ENCODE measurements around the gene NAPA.
A peak's percentile ranks its signal among the peaks of the same experiment; 100 is the strongest.

Gene NAPA

DNA sequence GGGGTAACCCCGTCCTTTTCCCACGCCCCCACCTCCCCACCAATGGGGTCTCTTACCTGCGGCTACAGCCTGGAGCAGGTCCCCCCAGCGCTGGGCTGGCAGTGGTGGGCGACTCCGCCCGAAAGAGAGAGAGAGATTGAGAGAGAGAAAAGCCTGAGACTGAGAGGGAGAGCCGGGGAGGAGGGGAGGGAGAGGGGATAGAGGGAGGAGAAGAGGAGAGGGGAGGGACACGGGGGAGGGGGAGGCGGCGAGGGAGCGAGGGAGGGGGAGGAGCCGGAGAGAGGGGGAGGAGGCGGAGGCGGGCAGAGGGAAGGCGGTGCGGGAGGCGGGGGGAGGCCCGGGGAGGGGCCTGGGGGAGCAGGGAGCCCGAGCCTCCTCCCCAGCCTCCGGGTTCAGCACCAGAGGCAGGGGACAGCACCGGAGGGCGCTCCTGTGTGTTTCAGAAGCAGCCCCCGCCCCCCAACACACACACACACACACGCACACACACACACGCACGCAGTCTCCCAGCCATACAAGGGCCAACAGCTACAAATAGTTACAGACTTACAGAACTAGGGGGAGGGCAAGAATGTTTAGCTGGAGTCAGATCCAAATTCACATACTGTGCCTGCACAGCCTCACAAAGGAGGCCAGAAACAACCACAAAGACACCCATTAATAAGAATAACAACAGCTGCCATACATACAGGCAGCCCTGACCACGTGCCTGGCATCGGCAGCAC lies 43.0 kb downstream of the NAPA start, which contains the start of gene SLC8A2:
SLC8A2 (minus strand) TSS at position 161 of the 725 bp plus-strand sequence. CDS start 5,490 bp downstream, outside the sequence.
- Histone ChIP-seq H3K4me3 (ENCODE audit: low read length) (no peak within 1 kb of the TSS), H3K27ac (ENCODE audit: low read depth, low read length) (no peak within 1 kb of the TSS)

DNA sequence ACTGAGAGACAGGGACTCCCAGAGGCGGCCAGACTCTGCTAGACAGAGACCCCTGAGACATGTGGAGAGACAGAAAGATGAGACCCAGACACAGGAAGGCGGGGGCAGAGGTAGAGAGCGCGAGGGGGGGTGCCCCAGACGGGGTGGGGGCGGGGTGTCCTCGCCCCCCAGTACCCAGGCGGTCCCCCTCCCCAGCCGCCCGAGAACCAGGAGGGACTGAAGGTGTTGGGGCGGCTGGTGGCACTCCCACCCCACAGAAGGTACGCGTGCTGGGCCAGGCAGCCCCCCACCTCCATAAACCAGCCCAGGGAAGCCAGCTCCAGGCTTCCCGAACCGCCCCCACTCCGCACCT lies 43.5 kb downstream of the NAPA start:
- no peak for TF ChIP-seq EZH2phosphoT487 (IDR thresholded peaks at IDR 0.05; ENCODE audit: borderline replicate concordance, low read length)
- TF ChIP-seq, protein P1, sequence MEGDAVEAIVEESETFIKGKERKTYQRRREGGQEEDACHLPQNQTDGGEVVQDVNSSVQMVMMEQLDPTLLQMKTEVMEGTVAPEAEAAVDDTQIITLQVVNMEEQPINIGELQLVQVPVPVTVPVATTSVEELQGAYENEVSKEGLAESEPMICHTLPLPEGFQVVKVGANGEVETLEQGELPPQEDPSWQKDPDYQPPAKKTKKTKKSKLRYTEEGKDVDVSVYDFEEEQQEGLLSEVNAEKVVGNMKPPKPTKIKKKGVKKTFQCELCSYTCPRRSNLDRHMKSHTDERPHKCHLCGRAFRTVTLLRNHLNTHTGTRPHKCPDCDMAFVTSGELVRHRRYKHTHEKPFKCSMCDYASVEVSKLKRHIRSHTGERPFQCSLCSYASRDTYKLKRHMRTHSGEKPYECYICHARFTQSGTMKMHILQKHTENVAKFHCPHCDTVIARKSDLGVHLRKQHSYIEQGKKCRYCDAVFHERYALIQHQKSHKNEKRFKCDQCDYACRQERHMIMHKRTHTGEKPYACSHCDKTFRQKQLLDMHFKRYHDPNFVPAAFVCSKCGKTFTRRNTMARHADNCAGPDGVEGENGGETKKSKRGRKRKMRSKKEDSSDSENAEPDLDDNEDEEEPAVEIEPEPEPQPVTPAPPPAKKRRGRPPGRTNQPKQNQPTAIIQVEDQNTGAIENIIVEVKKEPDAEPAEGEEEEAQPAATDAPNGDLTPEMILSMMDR (IDR thresholded peaks at IDR 0.05; ENCODE audit: low read depth, low read length, poor library complexity, severe bottlenecking), result no peak
- Histone ChIP-seq H3K27me3 (ENCODE audit: control insufficient read depth, low read length) (peaks cover 34% of the 10 kb centered on the region), H3K27ac (ENCODE audit: low read depth, low read length) (no peak overlapping the region), H3F3A (ENCODE audit: control insufficient read depth, insufficient read depth) (no peaks in the 10 kb centered on the region), H3K9me3 (ENCODE audit: control insufficient read depth, insufficient read depth, low read length) (no peaks in the 10 kb centered on the region), H3K79me2 (ENCODE audit: control insufficient read depth, low read length) (no peaks in the 10 kb centered on the region), H3K4me2 (ENCODE audit: low read length) (peak overlapping the region; percentile 17; the same call in 1 of the 2 replicates), H3K36me3 (ENCODE audit: control insufficient read depth, low read length) (no peaks in the 10 kb centered on the region), H3K4me3 (ENCODE audit: low read length) (no peak overlapping the region), H3K4me1 (ENCODE audit: control insufficient read depth, low read length) (0 out of 2 replicates have a peak, but pooled peaks cover 3% of the 10 kb centered on the region), H4K20me1 (ENCODE audit: control insufficient read depth, insufficient read depth, low read depth, low read length) (no peaks in the 10 kb centered on the region), H3K9me2 (replicated peaks; ENCODE audit: control insufficient read depth, low read length) (no peaks in the 10 kb centered on the region)

More for the DNA sequence above, 43.0 kb downstream of the NAPA start, which contains the start of gene SLC8A2:
- no peaks in the 10 kb centered on the region for H3K9me2 ChIP-seq (replicated peaks; ENCODE audit: control insufficient read depth, low read length)
- no peaks in the 10 kb centered on the region for H3K36me3 ChIP-seq (ENCODE audit: control insufficient read depth, low read length)
- peak within 1 kb of the TSS; percentile 17; the same call in 1 of the 2 replicates for H3K4me2 ChIP-seq (ENCODE audit: low read length)
- H4K20me1 ChIP-seq (ENCODE audit: control insufficient read depth, insufficient read depth, low read depth, low read length), result no peaks in the 10 kb centered on the region
- no peak for TF ChIP-seq EZH2phosphoT487 (IDR thresholded peaks at IDR 0.05; ENCODE audit: borderline replicate concordance, low read length)
- TF ChIP-seq, protein P1 (IDR thresholded peaks at IDR 0.05; ENCODE audit: low read depth, low read length, poor library complexity, severe bottlenecking), result no peak
- no peaks in the 10 kb centered on the region for H3K9me3 ChIP-seq (ENCODE audit: control insufficient read depth, insufficient read depth, low read length)
- 0 out of 2 replicates have a peak, but pooled peaks cover 3% of the 10 kb centered on the region for H3K4me1 ChIP-seq (ENCODE audit: control insufficient read depth, low read length)
- H3F3A ChIP-seq (ENCODE audit: control insufficient read depth, insufficient read depth), result no peaks in the 10 kb centered on the region
- peaks cover 34% of the 10 kb centered on the region for H3K27me3 ChIP-seq (ENCODE audit: control insufficient read depth, low read length)
- H3K79me2 ChIP-seq (ENCODE audit: control insufficient read depth, low read length), result no peaks in the 10 kb centered on the region

DNA sequence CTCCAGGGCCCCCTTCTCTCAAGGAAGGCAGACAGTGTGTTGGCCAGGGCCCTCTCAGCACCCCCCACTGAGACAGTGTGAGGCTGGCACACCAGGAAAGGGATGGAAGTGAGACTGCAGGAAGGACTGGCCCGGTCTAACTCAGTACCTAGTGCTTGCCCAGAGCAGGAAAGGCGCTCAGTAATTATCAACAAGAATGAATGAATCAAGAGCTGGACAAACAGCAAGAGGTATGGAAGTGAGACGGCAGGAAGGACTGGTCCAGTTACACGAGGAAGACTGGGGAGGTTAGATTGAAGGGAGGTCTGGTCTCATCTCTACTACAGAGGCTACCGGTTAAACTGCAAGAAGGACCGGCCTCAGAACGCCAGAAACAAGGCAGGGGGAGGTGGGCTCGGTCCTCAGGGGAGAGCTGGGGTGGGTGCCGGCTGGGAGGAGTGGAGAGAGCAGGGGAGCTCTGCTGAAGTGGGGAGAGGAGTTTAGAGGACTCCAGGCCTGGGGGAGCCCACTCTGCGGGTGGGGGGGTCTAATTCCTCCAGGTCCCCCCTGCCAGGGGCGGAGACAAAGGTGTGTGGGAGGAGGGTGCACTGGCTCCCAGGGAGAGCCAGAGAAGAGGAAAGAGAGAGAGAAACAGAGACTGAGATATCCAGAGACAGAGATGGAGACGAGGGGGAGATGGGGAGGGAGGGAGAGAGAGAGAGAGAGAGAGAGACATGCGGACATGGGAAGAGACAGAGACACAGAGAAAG lies 44.2 kb downstream of the NAPA start:
- no peaks in the 10 kb centered on the region for H3K9me2 ChIP-seq (replicated peaks; ENCODE audit: control insufficient read depth, low read length)
- H3K4me1 ChIP-seq (ENCODE audit: control insufficient read depth, low read length), result 0 out of 2 replicates have a peak, but pooled peaks cover 3% of the 10 kb centered on the region
- H3K27ac ChIP-seq (ENCODE audit: low read depth, low read length), result no peak overlapping the region
- no peak overlapping the region for H3K4me3 ChIP-seq (ENCODE audit: low read length)
- no peaks in the 10 kb centered on the region for H3K9me3 ChIP-seq (ENCODE audit: control insufficient read depth, insufficient read depth, low read length)
- TF ChIP-seq, protein P1 (IDR thresholded peaks at IDR 0.05; ENCODE audit: low read depth, low read length, poor library complexity, severe bottlenecking), result no peak
- no peak for TF ChIP-seq EZH2phosphoT487 (IDR thresholded peaks at IDR 0.05; ENCODE audit: borderline replicate concordance, low read length)
- no peaks in the 10 kb centered on the region for H3F3A ChIP-seq (ENCODE audit: control insufficient read depth, insufficient read depth)
- no peaks in the 10 kb centered on the region for H3K36me3 ChIP-seq (ENCODE audit: control insufficient read depth, low read length)
- no peaks in the 10 kb centered on the region for H4K20me1 ChIP-seq (ENCODE audit: control insufficient read depth, insufficient read depth, low read depth, low read length)
- H3K4me2 ChIP-seq (ENCODE audit: low read length), result no peak overlapping the region
- H3K27me3 ChIP-seq (ENCODE audit: control insufficient read depth, low read length), result peaks cover 34% of the 10 kb centered on the region
- no peaks in the 10 kb centered on the region for H3K79me2 ChIP-seq (ENCODE audit: control insufficient read depth, low read length)

Data from DOHH2 (cell line).